ENCODE data around the gene CDK15. TPM values are rescaled to one million over a fixed set of nuclear protein-coding genes. Genes with fewer than 3 reads are reported as not detected.

Gene CDK15
- total RNA-seq, 3 donors from 2014 or later (not counting 1 experiment from before 2014, with no cell fraction given): 0.72 to 2.5 TPM; not detected in 1

DNA sequence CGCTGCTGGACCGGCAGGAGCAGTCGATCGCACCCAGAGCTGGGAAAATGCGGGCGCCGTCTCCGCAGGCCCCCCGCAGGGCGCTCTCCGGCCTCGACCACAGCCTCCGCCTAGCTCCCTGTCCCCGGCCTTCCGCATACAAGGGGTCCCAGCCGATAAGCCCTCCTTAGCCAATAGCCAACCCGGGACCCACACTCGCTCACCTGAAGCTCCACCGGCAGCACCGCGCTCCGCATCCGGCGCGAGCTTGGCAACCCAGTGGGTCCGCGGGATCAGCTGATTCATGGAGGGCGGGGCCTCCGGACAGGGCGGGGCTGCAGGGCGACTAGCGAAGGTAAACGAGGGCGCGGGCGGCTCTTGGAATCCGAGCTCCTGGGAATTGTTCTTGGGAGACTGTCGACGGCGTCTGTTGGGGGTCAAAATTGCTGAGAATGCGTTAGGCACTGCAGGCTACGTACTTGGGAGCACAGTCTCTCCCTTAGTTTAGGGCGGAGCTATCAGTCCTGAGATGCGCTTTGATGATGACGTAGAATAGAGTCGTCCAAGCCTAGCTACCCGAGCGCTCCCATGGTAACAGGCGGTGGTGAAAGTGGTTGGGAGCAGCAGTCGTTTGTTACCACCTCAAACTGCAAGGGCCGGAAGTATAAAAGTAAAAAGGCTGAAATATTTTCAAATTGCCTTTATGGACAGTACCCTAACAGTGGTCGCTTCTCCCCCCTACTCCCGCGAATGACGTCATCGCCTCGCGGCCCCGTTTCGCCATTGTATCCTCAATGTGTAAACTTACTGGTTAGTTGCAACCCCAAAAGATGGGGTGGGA, 25.5 kb upstream of the CDK15 start, which contains the start of gene ALS2:
Gene ALS2 (minus strand): TSS at position 260 of the 820 bp plus-strand sequence. CDS start 12,048 bp downstream, outside the sequence.
- Histone ChIP-seq H3K9me3 (ENCODE audit: control insufficient read depth, insufficient read depth, low read length) (no peaks in the 10 kb centered on the region), H3K4me1 (ENCODE audit: control insufficient read depth, insufficient read depth, low read length) (peaks cover 14% of the 10 kb centered on the region), H3K27ac (ENCODE audit: low read length) (peak within 1 kb of the TSS; percentile 82), H3K36me3 (ENCODE audit: control insufficient read depth, insufficient read depth, low read length) (no peaks in the 10 kb centered on the region), H3K27me3 (ENCODE audit: control insufficient read depth, insufficient read depth, low read length) (no peaks in the 10 kb centered on the region), H3K4me3 (ENCODE audit: low read length) (peak within 1 kb of the TSS; percentile 87)
- Mint-ChIP-seq H3K4me1 (peaks cover 23 to 24% of the 10 kb centered on the region in 2 donors), H3K4me3 (peak within 1 kb of the TSS; percentile 99), H3K36me3 (no peaks in the 10 kb centered on the region), H3K27me3 (ENCODE audit: low read depth in 2 of 2) (peaks cover 0 to 8% of the 10 kb centered on the region in 2 donors), H3K27ac (peak within 1 kb of the TSS; percentile 91 to 94), H3K9me3 (no peaks in the 10 kb centered on the region)
- peak; percentile 93 to 96 for DNase-seq
- no peak for TF ChIP-seq CTCF (IDR thresholded peaks at IDR 0.05)
- under 1% methylated on average over 59 of the region's 60 CpGs for WGBS (ENCODE audit: insufficient coverage)
- intact Hi-C loops (cut with micrococcal nuclease): loop anchor here (1.0 kb wide), 1 partner anchor 330 kb away; the partner anchor contains the start of genes STRADB and TRAK2
- peak; percentile 90 to 95 (median 90) for ATAC-seq

- Histone ChIP-seq H3K9me3 (ENCODE audit: control insufficient read depth, insufficient read depth, low read length) (no peaks in the 10 kb centered on the region), H3K27ac (ENCODE audit: low read length) (peak overlapping the region; percentile 82), H3K4me3 (ENCODE audit: low read length) (peak overlapping the region; percentile 87), H3K4me1 (ENCODE audit: control insufficient read depth, insufficient read depth, low read length) (peaks cover 14% of the 10 kb centered on the region), H3K27me3 (ENCODE audit: control insufficient read depth, insufficient read depth, low read length) (no peaks in the 10 kb centered on the region), H3K36me3 (ENCODE audit: control insufficient read depth, insufficient read depth, low read length) (no peaks in the 10 kb centered on the region)
- DNase-seq (peak in 1 of 2 donors; percentile 43), ATAC-seq (no peak)
- H3K27me3 Mint-ChIP-seq (ENCODE audit: low read depth in 2 of 2): peaks cover 0 to 10% of the 10 kb centered on the region in 2 donors
- H3K4me3 Mint-ChIP-seq: peak overlapping the region; percentile 99
- 2% methylated on average over 15 of the region's 15 CpGs for WGBS (ENCODE audit: insufficient coverage)
- H3K9me3 Mint-ChIP-seq: no peaks in the 10 kb centered on the region
- H3K36me3 Mint-ChIP-seq: no peaks in the 10 kb centered on the region
- H3K4me1 Mint-ChIP-seq: peaks cover 23 to 24% of the 10 kb centered on the region in 2 donors
- intact Hi-C loops (cut with micrococcal nuclease): loop anchor here (1.0 kb wide), 1 partner anchor 330 kb away; the partner anchor contains the start of genes STRADB and TRAK2
- H3K27ac Mint-ChIP-seq: peak overlapping the region; percentile 91 to 94
- TF ChIP-seq CTCF (IDR thresholded peaks at IDR 0.05): no peak
Measured at GRCh38 chr2:201781557-201782051, 24.7 kb upstream of the CDK15 start.

DNA sequence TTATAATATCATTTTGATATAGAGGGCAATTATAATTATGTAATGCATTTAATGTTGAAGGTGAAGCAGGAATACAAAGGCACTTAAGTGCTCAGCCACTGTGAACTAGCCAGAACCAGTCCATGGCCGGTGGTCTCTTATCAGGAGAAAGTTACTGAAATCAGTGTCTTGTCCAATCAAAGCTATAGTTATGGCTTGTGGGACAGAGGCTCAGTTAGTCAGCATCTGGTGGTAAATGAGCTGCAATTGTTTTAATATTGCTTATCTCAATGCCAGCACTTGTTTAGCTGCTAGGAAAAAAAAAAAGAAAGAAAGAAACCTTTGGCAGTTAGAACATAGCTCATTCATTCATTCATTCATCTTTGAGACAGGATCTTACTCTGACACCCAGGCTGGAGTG, 21.8 kb upstream of the CDK15 start:
- WGBS (ENCODE audit: insufficient coverage): 67% methylated on average over 1 of the region's 1 CpG
- intact Hi-C loops (cut with micrococcal nuclease): no loop called here
- ATAC-seq (no peak), DNase-seq (no peak)
- H3K36me3 Mint-ChIP-seq: no peaks in the 10 kb centered on the region
- no peak for TF ChIP-seq CTCF (IDR thresholded peaks at IDR 0.05)
- peaks cover 0 to 18% of the 10 kb centered on the region in 2 donors for H3K27me3 Mint-ChIP-seq (ENCODE audit: low read depth in 2 of 2)
- Histone ChIP-seq H3K27ac (ENCODE audit: low read length) (no peak overlapping the region), H3K4me3 (ENCODE audit: low read length) (no peak overlapping the region), H3K36me3 (ENCODE audit: control insufficient read depth, insufficient read depth, low read length) (no peaks in the 10 kb centered on the region), H3K9me3 (ENCODE audit: control insufficient read depth, insufficient read depth, low read length) (no peaks in the 10 kb centered on the region), H3K27me3 (ENCODE audit: control insufficient read depth, insufficient read depth, low read length) (no peaks in the 10 kb centered on the region), H3K4me1 (ENCODE audit: control insufficient read depth, insufficient read depth, low read length) (peaks cover 14% of the 10 kb centered on the region)
- H3K4me1 Mint-ChIP-seq: peaks cover 19 to 22% of the 10 kb centered on the region in 2 donors
- no peak overlapping the region for H3K4me3 Mint-ChIP-seq
- no peak overlapping the region for H3K27ac Mint-ChIP-seq
- no peaks in the 10 kb centered on the region for H3K9me3 Mint-ChIP-seq

Measured in natural killer cell (primary cell).